Esophagus muscularis mucosa (tissue), 3 donors: Measurements from ENCODE around the gene PLEKHF1.

ENCODE experiments used
- CTCF ChIP-seq, 3 experiments: fragments of 200-600 bp in 2 of 3; fragments of 450-650 bp in 1 of 3; sonication (generic) in 2 of 3; IDR thresholded peaks; one replicate each; pipeline ENCODE4 v1.5.1; 2017 to 2019; ENCODE audit warnings: antibody characterized with exemption in 3 of 3, mild to moderate bottlenecking in 2 of 3, moderate library complexity in 1 of 3
- POLR2A ChIP-seq: fragments of 450-650 bp; IDR thresholded peaks from one replicate; pipeline ENCODE4 v1.6.1; 2017; ENCODE audit warnings: antibody characterized with exemption, moderate library complexity, mild to moderate bottlenecking, low read depth
- POLR2AphosphoS5 ChIP-seq, 2 donors: sonication (generic); formaldehyde crosslinking; IDR thresholded peaks; one replicate each; pipeline ENCODE4 v1.6.1; 2017; ENCODE audit warnings: antibody characterized with exemption in 2 of 2

GRCh38 chr19:29667387-29667783, 2.1 kb downstream of the PLEKHF1 start:
- TF ChIP-seq CTCF (IDR thresholded peaks at IDR 0.05), result no peak
- no peak for TF ChIP-seq POLR2A
- no peak for TF ChIP-seq POLR2AphosphoS5 (IDR thresholded peaks at IDR 0.05)
